SK-N-SH treated with all-trans-retinoic acid at 6 μM for 48 hours (cell line): ENCODE measurements around the gene CSPG5.

Source experiments
- ATAC-seq: fragments of 200-7000 bp; cut with Tn5 transposase; 3 replicates; pipeline ENCODE4 v1.9.1; 2020; ENCODE audit warnings: mild to moderate bottlenecking, moderate library complexity
- ARNTL ChIP-seq: fragments of 450-650 bp; formaldehyde crosslinking; IDR thresholded peaks from 2 replicates; pipeline ENCODE4 v1.5.0; 2020; ENCODE audit warnings: low read depth, mild to moderate bottlenecking, moderate library complexity, borderline replicate concordance
- BACH2 ChIP-seq: fragments of 250-450 bp; sonication (Bioruptor Pico); IDR thresholded peaks from 2 replicates; pipeline ENCODE4 v1.9.0; 2021; ENCODE audit warnings: mild to moderate bottlenecking, borderline replicate concordance
- CREB5 ChIP-seq: fragments of 250-450 bp; sonication (Bioruptor Pico); IDR thresholded peaks from 2 replicates; pipeline ENCODE4 v1.5.1; 2020; ENCODE audit warnings: low read depth, mild to moderate bottlenecking, moderate library complexity
- CSDC2 ChIP-seq: fragments of 250-450 bp; sonication (Bioruptor Pico); IDR thresholded peaks from 2 replicates; pipeline ENCODE4 v1.5.0; 2020; ENCODE audit warnings: mild to moderate bottlenecking, moderate library complexity
- CSRNP3 ChIP-seq: fragments of 250-450 bp; sonication (Bioruptor Pico); IDR thresholded peaks from 2 replicates; pipeline ENCODE4 v1.5.1; 2021; ENCODE audit warnings: mild to moderate bottlenecking, moderate library complexity
- ESRRG ChIP-seq: fragments of 250-450 bp; sonication (Bioruptor Pico); IDR thresholded peaks from 2 replicates; pipeline ENCODE4 v1.6.1; 2021; ENCODE audit warnings: mild to moderate bottlenecking
- GLIS3 ChIP-seq: fragments of 250-450 bp; sonication (Bioruptor Pico); IDR thresholded peaks from 2 replicates; pipeline ENCODE4 v1.5.0; 2020; ENCODE audit warnings: mild to moderate bottlenecking, moderate library complexity
- ISL1 ChIP-seq: fragments of 250-450 bp; sonication (Bioruptor Pico); IDR thresholded peaks from 2 replicates; pipeline ENCODE4 v2.1.2; 2022; ENCODE audit warnings: mild to moderate bottlenecking, moderate library complexity
- OSR1 ChIP-seq: fragments of 250-450 bp; sonication (Bioruptor Pico); IDR thresholded peaks from 2 replicates; pipeline ENCODE4 v1.8.0; 2022; ENCODE audit warnings: moderate library complexity, mild to moderate bottlenecking, inconsistent platforms
- PATZ1 ChIP-seq: fragments of 250-450 bp; sonication (Bioruptor Pico); IDR thresholded peaks from 2 replicates; pipeline ENCODE4 v1.8.0; 2020; ENCODE audit warnings: mild to moderate bottlenecking, moderate library complexity, borderline replicate concordance
- POU6F1 ChIP-seq: fragments of 250-450 bp; sonication (Bioruptor Pico); IDR thresholded peaks from 2 replicates; pipeline ENCODE4 v1.8.0; 2021; ENCODE audit warnings: low read depth, mild to moderate bottlenecking, moderate library complexity, borderline replicate concordance
- PPARA ChIP-seq: fragments of 250-450 bp; sonication (Bioruptor Pico); IDR thresholded peaks from 2 replicates; pipeline ENCODE4 v1.5.0; 2020; ENCODE audit warnings: mild to moderate bottlenecking, borderline replicate concordance
- RARB ChIP-seq: fragments of 250-450 bp; sonication (Bioruptor Pico); IDR thresholded peaks from 2 replicates; pipeline ENCODE4 v1.8.0; 2021; ENCODE audit warnings: mild to moderate bottlenecking, moderate library complexity
- TCF4 ChIP-seq: fragments of 250-450 bp; sonication (Bioruptor Pico); IDR thresholded peaks from 2 replicates; pipeline ENCODE4 v1.8.0; 2021; ENCODE audit warnings: mild to moderate bottlenecking, moderate library complexity, borderline replicate concordance
- TOX ChIP-seq: fragments of 250-450 bp; sonication (Bioruptor Pico); IDR thresholded peaks from 2 replicates; pipeline ENCODE4 v1.8.0; 2021; ENCODE audit warnings: mild to moderate bottlenecking, moderate library complexity, borderline replicate concordance
- ZC3H10 ChIP-seq: fragments of 250-450 bp; sonication (Bioruptor Pico); IDR thresholded peaks from 2 replicates; pipeline ENCODE4 v1.5.1; 2021; ENCODE audit warnings: mild to moderate bottlenecking, moderate library complexity
- ZFP30 ChIP-seq: fragments of 450-650 bp; formaldehyde crosslinking; IDR thresholded peaks from 2 replicates; pipeline ENCODE4 v1.5.0; 2022; ENCODE audit warnings: mild to moderate bottlenecking, moderate library complexity
- ZNF565 ChIP-seq: fragments of 450-650 bp; formaldehyde crosslinking; conservative IDR thresholded peaks from 2 replicates; pipeline ENCODE4 v1.5.0; 2020; ENCODE audit warnings: low read depth, mild to moderate bottlenecking, moderate library complexity
- ZNF70 ChIP-seq: fragments of 450-650 bp; formaldehyde crosslinking; IDR thresholded peaks from 2 replicates; pipeline ENCODE4 v1.5.0; 2020; ENCODE audit warnings: mild to moderate bottlenecking, moderate library complexity
- ZNF8 ChIP-seq: fragments of 450-650 bp; formaldehyde crosslinking; IDR thresholded peaks from 2 replicates; pipeline ENCODE4 v1.5.0; 2020; ENCODE audit warnings: mild to moderate bottlenecking, moderate library complexity

The CSPG5 gene

GRCh38 chr3:47614788-47615187, 36.1 kb upstream of the CSPG5 start:
- no peak for ATAC-seq
- TF ChIP-seq ZC3H10 (CRISPR knock-in tag), result no peak
- TF ChIP-seq ZNF8 (CRISPR knock-in tag), result no peak
- TF ChIP-seq ZNF565 (CRISPR knock-in tag), result no peak
- no peak for TF ChIP-seq RARB (CRISPR knock-in tag)
- no peak for TF ChIP-seq OSR1 (CRISPR knock-in tag)
- no peak for TF ChIP-seq CSRNP3 (CRISPR knock-in tag)
- no peak for TF ChIP-seq POU6F1 (CRISPR knock-in tag)
- TF ChIP-seq ZNF70 (CRISPR knock-in tag), result no peak
- TF ChIP-seq ZFP30, result no peak
- TF ChIP-seq ESRRG (CRISPR knock-in tag), result no peak
- TF ChIP-seq PATZ1 (CRISPR knock-in tag), result no peak
- no peak for TF ChIP-seq GLIS3
- TF ChIP-seq TCF4 (CRISPR knock-in tag), result no peak
- TF ChIP-seq ARNTL (CRISPR knock-in tag), result no peak

GRCh38 chr3:47613722-47614121, 35.1 kb upstream of the CSPG5 start:
- no peak for ATAC-seq
- TF ChIP-seq ARNTL (CRISPR knock-in tag), result no peak
- no peak for TF ChIP-seq PPARA (CRISPR knock-in tag)
- TF ChIP-seq CSRNP3 (CRISPR knock-in tag), result no peak
- no peak for TF ChIP-seq ZFP30
- TF ChIP-seq ZNF8 (CRISPR knock-in tag), result no peak

GRCh38 chr3:47612879-47613278, 34.2 kb upstream of the CSPG5 start:
- ATAC-seq, result peak; percentile 28; the same call in 2 of the 3 replicates
- TF ChIP-seq POU6F1 (CRISPR knock-in tag) (no peak), PPARA (CRISPR knock-in tag) (no peak), ZNF565 (CRISPR knock-in tag) (no peak), TOX (CRISPR knock-in tag) (no peak), ARNTL (CRISPR knock-in tag) (no peak), ZC3H10 (CRISPR knock-in tag) (no peak), ISL1 (CRISPR knock-in tag) (peak; percentile 50)

- TF ChIP-seq CREB5 (peak; percentile 42; the same call in 1 of the 2 replicates), BACH2 (CRISPR knock-in tag) (no peak), RARB (CRISPR knock-in tag) (no peak), ISL1 (CRISPR knock-in tag) (peak; percentile 54; the same call in 1 of the 2 replicates), ZNF565 (CRISPR knock-in tag) (no peak), PPARA (CRISPR knock-in tag) (no peak), CSRNP3 (CRISPR knock-in tag) (no peak), CSDC2 (CRISPR knock-in tag) (0 out of 2 replicates have a peak, but pooled peaks have one; percentile 18), PATZ1 (CRISPR knock-in tag) (no peak), ZC3H10 (CRISPR knock-in tag) (no peak), ZNF70 (CRISPR knock-in tag) (no peak), ESRRG (CRISPR knock-in tag) (no peak)
- ATAC-seq, result peak; percentile 83
Measured at GRCh38 chr3:47612178-47612577, 33.5 kb upstream of the CSPG5 start.
